ENCODE results near the gene WWOX. TPM values are rescaled to one million over a fixed set of nuclear protein-coding genes. Genes with fewer than 3 reads are reported as not detected.

The WWOX gene
- total and polyA plus RNA-seq, 2 of the 13 experiments (the other 11 are each of a cell fraction or from before 2014, with no cell fraction given) = 9.1 to 37.4 TPM

GRCh38 chr16:78984887-78985464 is 885.5 kb downstream of the WWOX start (continued):
- TF ChIP-seq MNT (IDR thresholded peaks at IDR 0.05) (no peak), RAD51 (IDR thresholded peaks at IDR 0.05; ENCODE audit: borderline replicate concordance) (no peak), ZNF256 (CRISPR knock-in tag; conservative IDR thresholded peaks at IDR 0.05) (no peak), USF2 (IDR thresholded peaks at IDR 0.05; ENCODE audit: low read depth, low read length) (no peak), USF2 (CRISPR knock-in tag; IDR thresholded peaks at IDR 0.05; ENCODE audit: borderline replicate concordance) (no peak), ZNF691 (CRISPR knock-in tag; IDR thresholded peaks at IDR 0.05; ENCODE audit: borderline replicate concordance, low read depth) (no peak), ZNF619 (CRISPR knock-in tag; IDR thresholded peaks at IDR 0.05) (no peak), SMAD3 (CRISPR knock-in tag; IDR thresholded peaks at IDR 0.05) (no peak), RCOR2 (CRISPR knock-in tag; IDR thresholded peaks at IDR 0.05) (no peak), ZNF800 (CRISPR knock-in tag; IDR thresholded peaks at IDR 0.05) (no peak), MAF1 (CRISPR knock-in tag; IDR thresholded peaks at IDR 0.05; ENCODE audit: borderline replicate concordance) (no peak), HNRNPH1 (optimal IDR thresholded peaks at IDR 0.05; ENCODE audit: low read depth, low read length) (no peak), REL (CRISPR knock-in tag; conservative IDR thresholded peaks at IDR 0.05) (no peak), NAIF1 (CRISPR knock-in tag; IDR thresholded peaks at IDR 0.05; ENCODE audit: borderline replicate concordance) (no peak), THYN1 (CRISPR knock-in tag; IDR thresholded peaks at IDR 0.05; ENCODE audit: borderline replicate concordance, low read depth) (no peak), ZNF460 (CRISPR knock-in tag; IDR thresholded peaks at IDR 0.05; ENCODE audit: borderline replicate concordance) (no peak), ZNF280D (CRISPR knock-in tag; IDR thresholded peaks at IDR 0.05) (0 out of 2 replicates have a peak, but pooled peaks have one; percentile 65)
